Endometrial microvascular endothelial cells (primary cell): ENCODE data around the gene THAP8. TPM values are rescaled to one million over a fixed set of nuclear protein-coding genes. Genes with fewer than 3 reads are reported as not detected.

Experiments used
- in situ Hi-C: cut with HindIII; loops from 2 replicates; pipeline ENCODE4 v1.10.0; 2017; ENCODE audit warnings: low sequenced_read_pairs, low pct_unique_long_range_greater_than_20kb; ENCODE audit errors: inconsistent ontology term
- total RNA-seq: library from RNA; depleted of rRNA; stranded (reverse); fragments of >200 nt; gene quantifications from one replicate; pipeline ENCODE4 v1.2.3, GENCODE V29; 2015; ENCODE audit errors: inconsistent ontology term

THAP8 gene
- 5.4 TPM for total RNA-seq

GRCh38 chr19:36054119-36054732, at the start of gene THAP8:
Gene THAP8 (minus strand): TSS chr19:36054285. CDS start chr19:36054217, 68 bp downstream.
- in situ Hi-C loops = no loop called here

GRCh38 chr19:36103040-36103626, 49.0 kb upstream of the THAP8 start:
- in situ Hi-C loops = no loop called here

GRCh38 chr19:36101550-36102327, 47.7 kb upstream of the THAP8 start:
- in situ Hi-C loops = no loop called here

- in situ Hi-C loops = no loop called here
Observed at GRCh38 chr19:36100476-36100875, 46.4 kb upstream of the THAP8 start.

GRCh38 chr19:36099166-36099785, 45.2 kb upstream of the THAP8 start:
- in situ Hi-C loops = no loop called here

- in situ Hi-C loops = no loop called here
Observed at GRCh38 chr19:36097036-36097435, 43.0 kb upstream of the THAP8 start.

GRCh38 chr19:36093687-36094086, 39.6 kb upstream of the THAP8 start:
- in situ Hi-C loops = no loop called here

- in situ Hi-C loops = no loop called here
Observed at GRCh38 chr19:36093146-36093662, 39.1 kb upstream of the THAP8 start.

GRCh38 chr19:36092566-36092965, 38.5 kb upstream of the THAP8 start:
- in situ Hi-C loops = no loop called here

GRCh38 chr19:36090910-36091695, 37.0 kb upstream of the THAP8 start:
- in situ Hi-C loops = no loop called here

- in situ Hi-C loops = no loop called here
Observed at GRCh38 chr19:36089847-36090246, 35.8 kb upstream of the THAP8 start.

GRCh38 chr19:36086326-36086725, 32.2 kb upstream of the THAP8 start:
- in situ Hi-C loops = no loop called here

GRCh38 chr19:36084231-36085009, 30.3 kb upstream of the THAP8 start:
- in situ Hi-C loops = no loop called here

GRCh38 chr19:36082916-36083315, 28.8 kb upstream of the THAP8 start:
- in situ Hi-C loops = no loop called here

- in situ Hi-C loops = no loop called here
Observed at GRCh38 chr19:36081894-36082293, 27.8 kb upstream of the THAP8 start.

- in situ Hi-C loops = no loop called here
Observed at GRCh38 chr19:36081385-36081784, 27.3 kb upstream of the THAP8 start.

GRCh38 chr19:36079389-36079945, 25.4 kb upstream of the THAP8 start:
- in situ Hi-C loops = no loop called here
